Natural killer cell (primary cell): ENCODE results near the gene DBI. TPM values are rescaled to one million over a fixed set of nuclear protein-coding genes. Genes with fewer than 3 reads are reported as not detected.

Source experiments
- ATAC-seq, 3 donors: fragments of 150-1000 bp in 2 of 3; fragments of 200-7000 bp in 1 of 3; cut with Tn5 transposase; 1 replicate in 1 of 3; 2 replicates in 2 of 3; pipeline ENCODE4 v1.10.0; 2021; ENCODE audit warnings: mild to moderate bottlenecking in 2 of 3, moderate library complexity in 2 of 3
- DNase-seq, 2 donors: peaks; one replicate each; pipeline versions ENCODE4 v3.0.0 to v3.0.0-alpha.2; 2013 to 2021; ENCODE audit warnings: mixed read lengths in 1 of 2
- H3K27ac ChIP-seq: one replicate; pipeline ENCODE4 v1.5.1; 2013; ENCODE audit warnings: mild to moderate bottlenecking, low read length
- H3K27me3 ChIP-seq: one replicate; pipeline ENCODE4 v1.6.1; 2013; ENCODE audit warnings: low read length; ENCODE audit not compliant: control insufficient read depth, insufficient read depth
- H3K36me3 ChIP-seq: one replicate; pipeline ENCODE4 v1.6.1; 2013; ENCODE audit warnings: low read length; ENCODE audit not compliant: control insufficient read depth, insufficient read depth
- H3K4me1 ChIP-seq: one replicate; pipeline ENCODE4 v1.6.1; 2013; ENCODE audit warnings: low read length; ENCODE audit not compliant: control insufficient read depth, insufficient read depth
- H3K4me3 ChIP-seq: one replicate; pipeline ENCODE4 v1.5.1; 2013; ENCODE audit warnings: low read length
- H3K9me3 ChIP-seq: one replicate; pipeline ENCODE4 v1.6.1; 2013; ENCODE audit warnings: low read length; ENCODE audit not compliant: control insufficient read depth, insufficient read depth
- H3K27ac Mint-ChIP-seq, 2 donors: one replicate each; pipeline ENCODE4 v1.8.0; 2022; ENCODE audit warnings: mild to moderate bottlenecking in 2 of 2, mixed read lengths in 2 of 2, moderate library complexity in 1 of 2
- H3K27me3 Mint-ChIP-seq, 2 donors: one replicate each; pipeline ENCODE4 v1.8.0; 2022; ENCODE audit warnings: low read depth in 2 of 2, mixed read lengths in 2 of 2
- H3K36me3 Mint-ChIP-seq: one replicate; pipeline ENCODE4 v1.8.0; 2022; ENCODE audit warnings: mixed read lengths
- H3K4me1 Mint-ChIP-seq, 2 donors: one replicate each; pipeline ENCODE4 v1.8.0; 2022; ENCODE audit warnings: mixed read lengths in 2 of 2
- H3K4me3 Mint-ChIP-seq: one replicate; pipeline ENCODE4 v1.8.0; 2022; ENCODE audit warnings: mild to moderate bottlenecking, moderate library complexity, mixed read lengths
- H3K9me3 Mint-ChIP-seq, 2 donors: one replicate each; pipeline ENCODE4 v1.8.0; 2022; ENCODE audit warnings: mixed read lengths in 2 of 2
- WGBS: methylation state at CpG from one replicate; pipeline ENCODE4 v1.1.7; 2013; ENCODE audit warnings: missing lambda C conversion rate; ENCODE audit not compliant: insufficient coverage; 5-methylcytosine and 5-hydroxymethylcytosine counted together
- intact Hi-C: fragments of 100-400 bp; cut with micrococcal nuclease; formaldehyde crosslinking; loops from one replicate; pipeline ENCODE4 v1.14.2; 2022
- total RNA-seq, 4 donors: library from RNA; stranded (reverse); fragments of 120-200 nt in 1 of 4; gene quantifications; one replicate each; pipeline versions ENCODE4 v1.2.3 to v1.2.4, GENCODE V29; 2013 to 2022
- TF ChIP-seq, protein P1 (sequence below): fragments of 200-600 bp; IDR thresholded peaks from one replicate; pipeline ENCODE4 v1.8.0; 2022; ENCODE audit warnings: antibody characterized with exemption

The DBI gene
- total RNA-seq, 3 donors from 2014 or later (not counting 1 experiment from before 2014, with no cell fraction given), result 85.1 to 109 (median 93.2) TPM

DNA sequence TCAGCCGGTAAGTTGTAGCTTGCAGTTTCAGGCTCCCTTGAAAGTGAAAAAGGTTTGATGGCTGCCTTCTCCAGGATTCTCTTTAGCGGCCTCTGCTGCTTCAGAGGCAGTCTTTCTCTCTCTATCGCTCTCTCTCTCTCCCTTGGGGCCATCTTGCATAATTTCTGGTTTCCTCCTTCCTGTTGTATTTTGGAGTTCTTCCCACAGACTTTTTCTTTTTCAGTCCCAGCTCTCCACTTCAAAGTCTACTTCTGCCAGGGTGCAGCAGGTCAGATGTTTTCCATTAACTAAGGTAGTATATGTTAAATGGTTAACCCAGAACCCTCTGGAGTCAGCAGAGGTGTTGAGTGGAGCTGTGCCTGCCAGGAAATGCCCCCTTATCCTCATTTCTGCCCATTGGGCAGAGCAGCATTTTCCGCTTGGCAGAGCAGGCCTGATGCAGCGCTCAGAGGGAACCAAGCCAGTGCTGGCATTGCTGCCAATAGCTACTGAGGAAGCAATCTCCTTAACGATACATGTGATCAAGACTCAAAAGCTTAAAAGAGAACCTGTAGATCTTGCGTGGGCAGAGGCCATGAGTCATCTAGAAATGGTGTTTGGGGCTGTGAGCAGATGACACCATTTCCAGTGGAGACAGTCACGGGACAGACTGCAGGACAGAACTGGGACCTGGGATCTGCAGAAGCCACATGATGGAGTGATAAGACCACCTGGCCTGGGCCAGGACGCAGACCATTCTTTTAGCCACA lies 20.8 kb downstream of the DBI start:
- Histone ChIP-seq H3K9me3 (no peaks in the 10 kb centered on the region), H3K36me3 (no peaks in the 10 kb centered on the region), H3K4me3 (no peak overlapping the region), H3K27me3 (no peaks in the 10 kb centered on the region), H3K4me1 (no peaks in the 10 kb centered on the region), H3K27ac (no peak overlapping the region)
- peak in 2 of 3 donors; percentile 34 to 53 for ATAC-seq
- DNase-seq, result no peak
- no peak overlapping the region for H3K4me3 Mint-ChIP-seq
- no peaks in the 10 kb centered on the region for H3K9me3 Mint-ChIP-seq
- H3K27ac Mint-ChIP-seq, result no peak overlapping the region
- 52% methylated on average over 9 of the region's 9 CpGs for WGBS
- intact Hi-C loops, result no loop called here
- H3K36me3 Mint-ChIP-seq, result no peaks in the 10 kb centered on the region
- TF ChIP-seq, protein P1, sequence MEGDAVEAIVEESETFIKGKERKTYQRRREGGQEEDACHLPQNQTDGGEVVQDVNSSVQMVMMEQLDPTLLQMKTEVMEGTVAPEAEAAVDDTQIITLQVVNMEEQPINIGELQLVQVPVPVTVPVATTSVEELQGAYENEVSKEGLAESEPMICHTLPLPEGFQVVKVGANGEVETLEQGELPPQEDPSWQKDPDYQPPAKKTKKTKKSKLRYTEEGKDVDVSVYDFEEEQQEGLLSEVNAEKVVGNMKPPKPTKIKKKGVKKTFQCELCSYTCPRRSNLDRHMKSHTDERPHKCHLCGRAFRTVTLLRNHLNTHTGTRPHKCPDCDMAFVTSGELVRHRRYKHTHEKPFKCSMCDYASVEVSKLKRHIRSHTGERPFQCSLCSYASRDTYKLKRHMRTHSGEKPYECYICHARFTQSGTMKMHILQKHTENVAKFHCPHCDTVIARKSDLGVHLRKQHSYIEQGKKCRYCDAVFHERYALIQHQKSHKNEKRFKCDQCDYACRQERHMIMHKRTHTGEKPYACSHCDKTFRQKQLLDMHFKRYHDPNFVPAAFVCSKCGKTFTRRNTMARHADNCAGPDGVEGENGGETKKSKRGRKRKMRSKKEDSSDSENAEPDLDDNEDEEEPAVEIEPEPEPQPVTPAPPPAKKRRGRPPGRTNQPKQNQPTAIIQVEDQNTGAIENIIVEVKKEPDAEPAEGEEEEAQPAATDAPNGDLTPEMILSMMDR, result no peak
- peaks cover 16 to 18% of the 10 kb centered on the region in 2 donors for H3K27me3 Mint-ChIP-seq
- H3K4me1 Mint-ChIP-seq, result peaks cover 5% of the 10 kb centered on the region in 2 donors

GRCh38 chr2:119389615-119390306 lies 23.0 kb downstream of the DBI start:
- WGBS, result 48% methylated on average over 5 of the region's 5 CpGs
- intact Hi-C loops, result no loop called here

DNA sequence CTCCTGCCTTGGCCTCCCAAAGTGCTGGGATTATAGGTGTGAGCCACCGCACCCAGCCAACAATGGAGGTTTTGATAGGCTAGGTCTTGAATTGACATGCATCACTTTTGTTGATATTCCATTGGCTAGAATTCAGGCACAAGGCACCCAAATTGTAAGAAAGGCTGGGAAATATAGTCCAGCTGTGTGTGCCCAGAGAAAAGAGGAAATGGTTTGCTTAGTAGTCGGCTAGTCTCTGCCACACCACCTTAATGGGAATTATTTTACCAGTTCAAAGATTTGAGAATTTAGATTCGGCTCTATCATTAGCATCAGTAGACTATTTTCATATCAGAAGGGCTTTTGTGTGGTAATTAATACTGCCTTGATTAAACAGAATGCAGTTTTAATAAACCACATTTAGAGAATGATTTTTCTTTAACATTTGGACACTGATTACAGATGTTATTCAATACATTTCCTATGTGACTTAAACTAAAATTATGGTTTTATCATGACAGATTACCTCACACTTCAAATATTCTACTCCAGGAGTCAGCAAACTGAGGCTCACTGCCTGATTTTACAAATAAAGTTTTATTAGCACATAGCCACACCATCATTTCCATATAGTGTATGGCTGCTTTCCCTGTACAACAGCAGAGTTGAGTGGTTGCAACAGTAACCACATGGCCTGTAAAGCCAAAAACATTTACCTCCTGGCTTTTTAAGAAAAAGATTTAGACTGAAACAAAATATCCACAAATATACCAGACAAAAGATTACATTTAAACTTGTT lies 27.4 kb downstream of the DBI start:
- no peaks in the 10 kb centered on the region for H3K27me3 Mint-ChIP-seq
- no peaks in the 10 kb centered on the region for H3K9me3 Mint-ChIP-seq
- no peaks in the 10 kb centered on the region for H3K4me1 Mint-ChIP-seq
- no peaks in the 10 kb centered on the region for H3K27me3 ChIP-seq
- WGBS, result 92% methylated on average over 1 of the region's 3 CpGs
- H3K4me1 ChIP-seq, result no peaks in the 10 kb centered on the region
- no peak overlapping the region for H3K27ac Mint-ChIP-seq
- H3K36me3 ChIP-seq, result no peaks in the 10 kb centered on the region
- ATAC-seq (no peak), DNase-seq (no peak)
- intact Hi-C loops, result no loop called here
- no peaks in the 10 kb centered on the region for H3K36me3 Mint-ChIP-seq
- no peak overlapping the region for H3K27ac ChIP-seq
- no peak overlapping the region for H3K4me3 Mint-ChIP-seq
- TF ChIP-seq, protein P1, result no peak
- no peaks in the 10 kb centered on the region for H3K9me3 ChIP-seq
- no peak overlapping the region for H3K4me3 ChIP-seq

More at GRCh38 chr2:119389615-119390306, 23.0 kb downstream of the DBI start:
- DNase-seq (no peak), ATAC-seq (no peak)
- Histone ChIP-seq H3K36me3 (no peaks in the 10 kb centered on the region), H3K4me1 (no peaks in the 10 kb centered on the region), H3K27ac (no peak overlapping the region), H3K27me3 (no peaks in the 10 kb centered on the region), H3K4me3 (no peak overlapping the region), H3K9me3 (no peaks in the 10 kb centered on the region)
- H3K4me3 Mint-ChIP-seq, result no peak overlapping the region
- peaks cover 5% of the 10 kb centered on the region in 2 donors for H3K4me1 Mint-ChIP-seq
- no peaks in the 10 kb centered on the region for H3K36me3 Mint-ChIP-seq
- TF ChIP-seq, protein P1, result no peak
- peaks cover 5 to 6% of the 10 kb centered on the region in 2 donors for H3K27me3 Mint-ChIP-seq
- H3K9me3 Mint-ChIP-seq, result no peaks in the 10 kb centered on the region
- no peak overlapping the region for H3K27ac Mint-ChIP-seq
